ENCODE data around the gene PROM2. TPM values are rescaled to one million over a fixed set of nuclear protein-coding genes. Genes with fewer than 3 reads are reported as not detected.

Gene PROM2
- total and polyA plus RNA-seq, 2 donors (not counting 3 experiments of a cell fraction or from before 2014, with no cell fraction given) = 0.39 to 0.60 TPM

DNA sequence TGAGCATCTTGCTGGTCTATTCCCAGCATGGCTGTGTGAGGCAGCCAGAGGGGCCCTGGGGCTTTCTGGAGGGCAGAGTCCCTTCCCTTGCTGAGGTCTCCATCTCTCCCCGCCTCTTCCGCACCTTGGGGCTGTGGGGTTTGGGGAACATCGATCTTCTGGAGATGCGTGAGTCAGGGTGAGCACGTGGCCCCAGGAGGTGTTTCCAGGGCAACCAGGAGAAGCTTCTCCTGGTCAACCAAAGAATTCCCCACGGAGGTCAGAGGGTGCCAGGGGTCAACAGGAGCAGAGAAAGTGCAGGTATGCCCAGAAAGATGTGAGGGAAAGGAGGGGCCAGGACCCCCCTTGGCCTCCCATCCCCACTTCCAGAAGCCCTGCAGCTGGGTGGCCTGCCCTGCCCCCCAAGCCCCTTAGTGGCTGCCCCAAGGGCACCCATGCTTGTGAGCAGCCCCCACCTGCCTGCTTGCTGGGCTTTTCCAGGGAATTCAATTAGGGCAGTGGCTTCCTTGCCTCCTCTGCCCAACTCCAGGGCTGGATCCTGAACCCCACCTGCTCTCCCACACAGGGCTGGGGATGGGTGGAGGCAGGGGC, 2.8 kb upstream of the PROM2 start:
- H3K4me2 ChIP-seq (ENCODE audit: insufficient read depth, low read length) = no peak overlapping the region
- no peaks in the 10 kb centered on the region for H3K4me1 ChIP-seq (ENCODE audit: control insufficient read depth, extremely low read depth, insufficient read depth, low read length)
- no peak overlapping the region for H3K4me3 ChIP-seq (replicated peaks in 1 of 3; ENCODE audit: insufficient read depth in 1 of 3, low read depth in 1 of 3, low read length in 3 of 3)
- no peak for TF ChIP-seq EZH2 (IDR thresholded peaks at IDR 0.05; ENCODE audit: borderline replicate concordance, low read depth, low read length, severe bottlenecking)
- ChIA-PET POLR2A (no interaction called here), CTCF (no interaction called here)
- H3K36me3 ChIP-seq (ENCODE audit: control insufficient read depth in 2 of 2, extremely low read depth in 1 of 2, insufficient read depth in 2 of 2, low read length in 2 of 2) = no peaks in the 10 kb centered on the region
- no peaks in the 10 kb centered on the region for H3K9me3 ChIP-seq (replicated peaks; ENCODE audit: control insufficient read depth, insufficient read depth, low read length)
- H3K79me2 ChIP-seq (ENCODE audit: control insufficient read depth, insufficient read depth, low read length) = no peaks in the 10 kb centered on the region
- DNase-seq (ENCODE audit: low read depth, low spot score) (no peak), FAIRE-seq (no peak)
- H3K27me3 ChIP-seq (ENCODE audit: control insufficient read depth in 2 of 2, insufficient read depth in 2 of 2, low read length in 2 of 2) = no peaks in the 10 kb centered on the region
- dilution Hi-C loops (cut with MboI; ENCODE audit: extremely low pct_ligation_motif_present, low sequenced_read_pairs) = no loop called here
- intact Hi-C loops (cut with micrococcal nuclease) = no loop called here
- no peak overlapping the region for H3K27ac ChIP-seq (ENCODE audit: insufficient read depth, low read depth, low read length)
- H3K9me1 ChIP-seq (replicated peaks; ENCODE audit: control insufficient read depth, extremely low read depth, insufficient read depth, low read length) = no peaks in the 10 kb centered on the region
- no peak overlapping the region for H2AFZ ChIP-seq (ENCODE audit: low read depth, low read length)
- no peaks in the 10 kb centered on the region for H4K20me1 ChIP-seq (replicated peaks; ENCODE audit: control insufficient read depth, extremely low read depth, insufficient read depth, low read length)
- BruUV-seq (replicated peaks) = no TSS peak
- H3K9ac ChIP-seq (replicated peaks; ENCODE audit: extremely low read depth, insufficient read depth, low read length) = no peak overlapping the region

DNA sequence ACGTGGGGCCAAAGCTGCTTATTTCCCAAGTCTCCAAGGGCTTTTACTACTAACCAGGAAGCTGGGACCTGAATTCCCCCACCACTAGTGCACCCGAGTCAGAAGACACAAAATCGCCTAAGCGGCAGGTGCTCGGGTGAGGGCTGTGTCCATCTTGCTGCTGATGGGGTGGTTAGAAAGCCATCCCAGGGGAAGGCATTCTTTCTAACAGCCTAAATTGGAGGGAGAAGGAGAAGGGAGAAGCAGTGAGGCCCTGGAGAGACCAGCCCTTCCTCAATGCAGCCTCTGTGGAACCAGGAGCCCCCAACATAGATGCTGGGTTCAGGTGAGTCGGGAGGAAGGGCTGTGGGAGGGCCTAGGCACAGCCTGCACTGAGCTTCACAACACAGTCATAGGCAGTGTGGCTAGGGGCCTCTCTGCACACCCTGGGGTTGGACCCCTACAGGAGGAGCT, 1.9 kb upstream of the PROM2 start:
- H3K9me3 ChIP-seq (replicated peaks; ENCODE audit: control insufficient read depth, insufficient read depth, low read length) = no peaks in the 10 kb centered on the region
- no TSS peak for BruUV-seq (replicated peaks)
- no peak for FAIRE-seq
- no peaks in the 10 kb centered on the region for H3K4me1 ChIP-seq (ENCODE audit: control insufficient read depth, extremely low read depth, insufficient read depth, low read length)
- no peaks in the 10 kb centered on the region for H3K79me2 ChIP-seq (ENCODE audit: control insufficient read depth, insufficient read depth, low read length)
- no peaks in the 10 kb centered on the region for H4K20me1 ChIP-seq (replicated peaks; ENCODE audit: control insufficient read depth, extremely low read depth, insufficient read depth, low read length)
- DNase-seq (ENCODE audit: low read depth, low spot score) = no peak
- ChIA-PET CTCF (no interaction called here), POLR2A (no interaction called here)
- dilution Hi-C loops (cut with MboI; ENCODE audit: extremely low pct_ligation_motif_present, low sequenced_read_pairs) (no loop called here), intact Hi-C loops (cut with micrococcal nuclease) (no loop called here)
- H3K9ac ChIP-seq (replicated peaks; ENCODE audit: extremely low read depth, insufficient read depth, low read length) = no peak overlapping the region
- no peak for TF ChIP-seq JUN (IDR thresholded peaks at IDR 0.05; ENCODE audit: borderline replicate concordance, insufficient read depth, insufficient read length, low read depth)
- TF ChIP-seq MAX (IDR thresholded peaks at IDR 0.05; ENCODE audit: insufficient read depth, insufficient read length) = no peak
- H3K36me3 ChIP-seq (ENCODE audit: control insufficient read depth in 2 of 2, extremely low read depth in 1 of 2, insufficient read depth in 2 of 2, low read length in 2 of 2) = no peaks in the 10 kb centered on the region
- no peak overlapping the region for H2AFZ ChIP-seq (ENCODE audit: low read depth, low read length)
- no peaks in the 10 kb centered on the region for H3K27me3 ChIP-seq (ENCODE audit: control insufficient read depth in 2 of 2, insufficient read depth in 2 of 2, low read length in 2 of 2)
- no peaks in the 10 kb centered on the region for H3K9me1 ChIP-seq (replicated peaks; ENCODE audit: control insufficient read depth, extremely low read depth, insufficient read depth, low read length)
- H3K27ac ChIP-seq (ENCODE audit: insufficient read depth, low read depth, low read length) = no peak overlapping the region
- no peak overlapping the region for H3K4me2 ChIP-seq (ENCODE audit: insufficient read depth, low read length)
- no peak overlapping the region for H3K4me3 ChIP-seq (replicated peaks in 1 of 3; ENCODE audit: insufficient read depth in 1 of 3, low read depth in 1 of 3, low read length in 3 of 3)
